ENCODE results near the gene KDM3A.

Gene KDM3A

GRCh38 chr2:86441882-86442641 lies 891 bp downstream of the KDM3A start (continued):
- TF ChIP-seq SP2 (tag by site-specific recombination; IDR thresholded peaks at IDR 0.05) (peak; percentile 46), KLF17 (tag by site-specific recombination; IDR thresholded peaks at IDR 0.05) (peak; percentile 35; the same call in 1 of the 2 replicates), ZNF341 (tag by site-specific recombination; IDR thresholded peaks at IDR 0.05; ENCODE audit: low read depth) (peak; percentile 78), PRDM10 (tag by site-specific recombination; IDR thresholded peaks at IDR 0.05) (peak; percentile 96), ZNF2 (tag by site-specific recombination; IDR thresholded peaks at IDR 0.05) (0 out of 2 replicates have a peak, but pooled peaks have one; percentile 39), SP3 (tag by site-specific recombination; IDR thresholded peaks at IDR 0.05) (peak; percentile 74), ZNF571 (tag by site-specific recombination; IDR thresholded peaks at IDR 0.05) (no peak)
- TF ChIP-seq, protein P1, sequence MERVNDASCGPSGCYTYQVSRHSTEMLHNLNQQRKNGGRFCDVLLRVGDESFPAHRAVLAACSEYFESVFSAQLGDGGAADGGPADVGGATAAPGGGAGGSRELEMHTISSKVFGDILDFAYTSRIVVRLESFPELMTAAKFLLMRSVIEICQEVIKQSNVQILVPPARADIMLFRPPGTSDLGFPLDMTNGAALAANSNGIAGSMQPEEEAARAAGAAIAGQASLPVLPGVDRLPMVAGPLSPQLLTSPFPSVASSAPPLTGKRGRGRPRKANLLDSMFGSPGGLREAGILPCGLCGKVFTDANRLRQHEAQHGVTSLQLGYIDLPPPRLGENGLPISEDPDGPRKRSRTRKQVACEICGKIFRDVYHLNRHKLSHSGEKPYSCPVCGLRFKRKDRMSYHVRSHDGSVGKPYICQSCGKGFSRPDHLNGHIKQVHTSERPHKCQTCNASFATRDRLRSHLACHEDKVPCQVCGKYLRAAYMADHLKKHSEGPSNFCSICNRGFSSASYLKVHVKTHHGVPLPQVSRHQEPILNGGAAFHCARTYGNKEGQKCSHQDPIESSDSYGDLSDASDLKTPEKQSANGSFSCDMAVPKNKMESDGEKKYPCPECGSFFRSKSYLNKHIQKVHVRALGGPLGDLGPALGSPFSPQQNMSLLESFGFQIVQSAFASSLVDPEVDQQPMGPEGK (tag by site-specific recombination; IDR thresholded peaks at IDR 0.05) = peak; percentile 52; the same call in 1 of the 2 replicates

- POLR2A ChIA-PET = interaction anchor here (0.8 to 2.8 kb wide), 8 partner anchors 14 to 247 kb away, joined by 3 to 18 read pairs (median 6); partner anchors contain the start of genes IMMT and MRPL35
- H3K9me3 ChIP-seq (ENCODE audit: control insufficient read depth, insufficient read depth, low read depth, low read length) = no peaks in the 10 kb centered on the region
- no peaks in the 10 kb centered on the region for H3K4me1 ChIP-seq (ENCODE audit: control insufficient read depth, insufficient read depth, low read length)
- peak overlapping the region; percentile 87 for H3K4me3 ChIP-seq (ENCODE audit: low read depth, low read length)
- CTCF ChIA-PET = interaction anchor here (0.6 to 2.2 kb wide), 4 partner anchors 46 to 159 kb away, joined by 3 to 5 read pairs (median 3); no protein-coding TSS in a partner anchor
- H3K27ac ChIP-seq (ENCODE audit: extremely low read depth, low read depth, low read length) = peak overlapping the region; percentile 75; the same call in 1 of the 2 replicates
- peaks cover 7 to 35% of the 10 kb centered on the region in 2 experiments; a peak in 2 of 3 replicates for H3K36me3 ChIP-seq (ENCODE audit: control insufficient read depth in 2 of 2, insufficient read depth in 1 of 2, low read length in 2 of 2)
- no peak for TF ChIP-seq ZNF132 (tag by site-specific recombination; IDR thresholded peaks at IDR 0.05; ENCODE audit: borderline replicate concordance)
- TF ChIP-seq PRDM10 (tag by site-specific recombination; IDR thresholded peaks at IDR 0.05) = peak; percentile 42
- no peak for TF ChIP-seq ZNF140 (tag by site-specific recombination; IDR thresholded peaks at IDR 0.05)
- no peak for TF ChIP-seq ZFP37 (tag by site-specific recombination; IDR thresholded peaks at IDR 0.05)
- TF ChIP-seq ZNF677 (tag by site-specific recombination; IDR thresholded peaks at IDR 0.05) = no peak
- TF ChIP-seq GFI1B (tag by site-specific recombination; IDR thresholded peaks at IDR 0.05) = no peak
- 0 out of 2 replicates have a peak, but pooled peaks have one; percentile 39 for TF ChIP-seq ZFHX2 (tag by site-specific recombination; conservative IDR thresholded peaks at IDR 0.05)
- no peak for TF ChIP-seq ZNF18 (tag by site-specific recombination; IDR thresholded peaks at IDR 0.05)
- peak; percentile 66 for TF ChIP-seq SP2 (tag by site-specific recombination; IDR thresholded peaks at IDR 0.05)
- TF ChIP-seq SALL2 (tag by site-specific recombination; IDR thresholded peaks at IDR 0.05; ENCODE audit: borderline replicate concordance) = no peak
- TF ChIP-seq EGR2 (tag by site-specific recombination; IDR thresholded peaks at IDR 0.05; ENCODE audit: low read depth) = 0 out of 2 replicates have a peak, but pooled peaks have one; percentile 15
- TF ChIP-seq KLF7 (tag by site-specific recombination; IDR thresholded peaks at IDR 0.05; ENCODE audit: borderline replicate concordance) = no peak
- peak; percentile 91 for TF ChIP-seq ELK4 (IDR thresholded peaks at IDR 0.05; ENCODE audit: borderline replicate concordance, low read depth, low read length)
- no peak for TF ChIP-seq ZNF621 (tag by site-specific recombination; IDR thresholded peaks at IDR 0.05)
Observed at GRCh38 chr2:86442642-86443005, 1.5 kb downstream of the KDM3A start.

Data from HEK293 (cell line).